Renal cortical epithelial cell (primary cell): ENCODE measurements around the gene NDUFB2. TPM values are rescaled to one million over a fixed set of nuclear protein-coding genes. Genes with fewer than 3 reads are reported as not detected.
A peak's percentile ranks its signal among the peaks of the same experiment; 100 is the strongest.
"Not testable (repeated sequence)": the region's sequence is repeated elsewhere in the genome, so short reads cannot be mapped to it uniquely, and the experiment has no call there.

Experiments used
- DNase-seq: peaks from one replicate; pipeline ENCODE4 v3.0.0-alpha.2; 2011; ENCODE audit warnings: low read depth
- total RNA-seq: library from RNA; depleted of rRNA; stranded (reverse); fragments of >200 nt; gene quantifications from 2 replicates; pipeline ENCODE4 v1.2.3, GENCODE V29; 2014

The NDUFB2 gene
- 208 and 306 TPM in 2 replicates for total RNA-seq

DNA sequence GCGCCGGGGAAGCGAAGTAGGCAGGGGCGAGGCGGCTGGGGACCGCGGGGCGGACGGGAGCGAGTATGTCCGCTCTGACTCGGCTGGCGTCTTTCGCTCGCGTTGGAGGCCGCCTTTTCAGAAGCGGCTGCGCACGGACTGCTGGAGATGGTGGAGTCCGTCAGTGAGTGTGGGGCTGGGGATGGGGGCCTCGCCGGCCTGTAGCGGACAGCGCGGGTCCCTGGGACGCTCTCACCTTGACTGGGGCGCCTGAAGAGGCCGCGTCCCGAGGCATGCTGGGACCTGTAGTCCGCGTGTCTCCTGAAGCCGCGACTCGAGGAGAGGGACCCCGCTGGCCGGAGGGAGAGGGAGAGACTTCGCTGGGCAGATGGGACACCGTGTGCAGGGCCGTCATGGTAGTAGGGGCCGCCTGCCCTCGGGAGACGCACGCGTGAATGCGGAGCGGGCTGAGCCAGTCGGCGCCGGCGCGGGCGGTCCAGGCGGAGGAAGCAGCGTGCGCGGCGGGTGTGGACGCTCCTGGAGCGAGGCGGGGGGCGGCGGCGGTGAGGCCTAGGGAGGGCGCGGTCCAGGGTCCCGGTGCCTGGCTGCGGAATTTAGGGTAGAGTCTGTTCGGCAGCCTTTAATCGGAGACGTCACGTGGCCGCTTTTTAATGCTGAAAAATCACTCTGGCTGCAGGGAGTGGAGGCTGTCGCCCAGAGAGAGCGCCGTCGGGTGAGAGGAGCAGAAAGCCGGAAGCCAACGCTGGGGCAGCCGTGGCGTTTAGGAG lies at the start of gene NDUFB2:
Gene NDUFB2 (plus strand): TSS at position 29 of the 767 bp plus-strand sequence. CDS start 37 bp downstream, at position 66.
- DNase-seq = peak; percentile 55

DNA sequence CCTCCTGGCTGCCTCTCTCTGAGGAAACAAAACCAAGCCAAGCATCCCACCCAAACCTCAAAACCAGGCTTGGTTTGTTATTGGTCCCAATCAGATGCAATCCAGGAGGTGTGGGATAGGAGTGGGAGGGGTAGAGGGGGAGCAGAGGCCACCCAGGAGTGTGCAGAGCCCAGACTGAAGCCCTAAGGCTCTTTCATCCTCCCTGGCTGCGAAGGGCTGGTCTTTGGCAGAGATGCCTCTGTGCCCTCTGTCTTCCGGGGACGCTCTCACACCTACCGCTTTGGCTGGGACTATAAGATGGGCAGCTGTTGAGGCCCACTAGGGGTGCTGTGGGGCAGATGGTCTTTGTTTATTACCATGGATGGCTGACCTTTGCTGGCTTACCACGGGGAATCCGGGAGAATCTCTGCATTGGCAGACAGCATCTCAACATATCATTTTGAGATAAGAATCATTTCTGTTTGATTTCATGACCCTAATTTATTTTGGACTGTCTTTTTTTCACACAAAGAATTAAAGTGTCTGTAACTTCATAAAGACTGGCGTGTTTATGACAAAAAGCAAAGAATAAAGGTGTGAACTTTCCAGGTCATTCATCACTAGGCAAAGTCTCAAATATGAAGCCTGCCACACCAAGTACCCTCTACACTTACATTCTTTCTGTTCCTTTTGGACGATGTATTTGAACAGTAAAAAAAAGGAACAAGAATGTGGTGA lies 49.4 kb upstream of the NDUFB2 start:
- DNase-seq = peak; percentile 48

DNA sequence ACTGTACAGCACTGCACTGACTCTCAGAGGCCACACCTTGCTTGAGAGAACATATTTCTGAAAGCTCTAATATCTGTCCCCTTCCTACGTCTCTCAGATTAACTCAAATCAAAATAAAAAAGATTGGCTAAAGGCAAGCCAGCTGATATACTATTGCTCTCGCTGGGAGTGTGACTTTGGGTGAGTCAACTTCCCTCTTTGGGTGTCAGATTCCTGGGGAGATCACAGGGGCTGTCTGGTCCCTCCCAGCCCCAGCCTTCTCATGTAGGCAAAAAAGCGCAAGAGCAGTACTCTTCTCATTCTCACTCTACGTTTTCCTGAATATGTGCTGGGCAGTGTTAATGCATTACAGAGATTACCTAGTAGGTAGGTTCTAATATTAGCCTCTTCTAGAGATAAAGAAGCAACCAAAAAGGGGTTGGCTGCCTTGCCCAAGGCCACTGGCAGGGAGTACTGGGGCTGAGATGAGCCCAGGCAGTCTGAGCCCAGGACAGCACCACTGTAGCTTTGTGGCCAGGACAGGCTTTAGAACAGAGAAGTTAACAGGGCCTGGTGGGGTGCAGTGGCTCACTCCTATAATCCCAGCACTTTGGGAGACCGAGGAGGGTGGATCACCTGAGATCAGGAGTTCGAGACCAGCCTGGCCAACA lies 46.8 kb upstream of the NDUFB2 start:
- DNase-seq = no peak

DNA sequence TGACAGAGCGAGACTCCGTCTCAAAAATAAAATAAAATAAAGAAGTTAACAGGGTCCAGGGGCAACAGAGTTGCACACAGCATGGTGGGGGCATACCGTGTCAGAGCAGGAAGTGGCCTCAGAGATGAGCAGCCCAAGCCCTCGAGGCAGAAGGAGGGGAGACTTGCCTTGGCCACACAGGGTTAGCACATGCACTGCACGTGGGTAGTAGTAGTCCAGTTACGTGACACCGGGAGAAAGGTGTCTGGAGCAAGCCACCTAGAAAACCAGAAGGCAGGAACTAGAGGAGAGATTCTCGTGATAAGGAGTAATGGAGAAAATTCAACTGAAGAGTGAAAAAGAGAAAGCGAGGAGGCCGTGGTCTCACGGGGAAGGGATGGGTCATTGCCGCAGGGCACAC lies 46.1 kb upstream of the NDUFB2 start:
- DNase-seq = no peak

DNA sequence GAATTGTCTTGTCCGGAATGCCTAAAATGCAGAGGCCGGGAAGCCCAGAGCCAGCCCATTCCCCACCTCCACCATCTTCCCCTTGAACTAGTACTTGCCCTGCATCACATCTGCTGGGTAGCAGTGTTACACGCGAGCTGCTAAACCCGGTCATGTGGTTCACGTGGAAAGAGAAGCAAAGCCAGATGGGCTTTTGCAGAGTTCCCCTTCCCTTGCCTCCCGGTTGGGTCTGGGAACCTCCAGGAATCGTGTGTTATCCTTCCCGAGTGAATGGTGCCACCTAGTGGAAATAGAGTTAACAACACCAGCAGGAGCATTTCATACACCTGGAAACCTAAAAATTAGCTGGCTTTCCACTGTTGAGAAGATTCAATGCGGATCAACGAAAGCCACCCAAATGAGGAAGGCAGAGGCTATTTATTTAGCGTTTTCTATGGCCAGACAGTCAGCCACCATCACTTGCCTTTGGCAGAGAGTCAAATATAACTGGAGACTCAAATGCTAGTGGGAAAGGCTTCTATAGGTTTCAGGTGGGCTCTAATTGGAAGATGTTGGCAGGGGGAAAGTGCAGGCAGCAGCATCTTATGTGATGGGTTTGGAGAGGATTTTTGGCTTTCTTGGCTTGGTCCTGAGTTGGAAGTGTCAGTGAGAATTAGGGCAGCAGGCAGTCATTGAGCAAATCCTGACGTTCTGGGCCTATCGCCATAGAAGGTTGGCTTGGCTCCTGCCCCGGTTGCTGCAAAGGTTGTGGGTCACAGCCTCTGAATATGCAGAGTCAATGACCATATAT lies 43.0 kb upstream of the NDUFB2 start:
- peak; percentile 62 for DNase-seq

DNA sequence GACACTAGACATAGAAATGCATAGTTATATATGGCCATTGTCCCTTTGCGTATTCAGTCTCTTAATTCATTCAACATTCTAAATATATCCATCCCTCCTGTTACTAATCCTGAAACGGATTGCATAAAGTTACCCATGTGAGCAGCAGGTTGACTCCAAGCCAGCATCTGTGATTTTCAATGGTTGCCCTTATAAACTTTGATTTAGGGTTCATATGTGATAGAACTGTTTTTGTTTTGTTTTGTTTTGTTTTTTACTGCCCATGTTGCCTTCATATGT lies 42.5 kb upstream of the NDUFB2 start:
- DNase-seq = no peak

DNA sequence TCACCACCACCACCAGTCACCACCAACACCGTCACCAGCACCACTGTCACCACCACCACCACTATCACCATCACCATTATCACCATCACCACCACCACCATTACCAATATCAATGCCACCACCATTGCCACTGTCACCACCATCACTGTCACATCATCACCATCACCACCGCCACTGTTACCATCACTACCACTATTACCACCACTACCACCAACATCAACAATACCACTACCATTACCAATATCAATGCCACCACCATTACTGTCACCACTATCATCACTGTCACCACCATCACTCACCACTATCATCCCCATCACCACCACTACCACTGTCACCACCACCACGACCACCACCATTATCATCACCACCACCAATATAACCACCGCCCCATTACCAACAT lies 41.8 kb upstream of the NDUFB2 start:
- DNase-seq = no peak

DNA sequence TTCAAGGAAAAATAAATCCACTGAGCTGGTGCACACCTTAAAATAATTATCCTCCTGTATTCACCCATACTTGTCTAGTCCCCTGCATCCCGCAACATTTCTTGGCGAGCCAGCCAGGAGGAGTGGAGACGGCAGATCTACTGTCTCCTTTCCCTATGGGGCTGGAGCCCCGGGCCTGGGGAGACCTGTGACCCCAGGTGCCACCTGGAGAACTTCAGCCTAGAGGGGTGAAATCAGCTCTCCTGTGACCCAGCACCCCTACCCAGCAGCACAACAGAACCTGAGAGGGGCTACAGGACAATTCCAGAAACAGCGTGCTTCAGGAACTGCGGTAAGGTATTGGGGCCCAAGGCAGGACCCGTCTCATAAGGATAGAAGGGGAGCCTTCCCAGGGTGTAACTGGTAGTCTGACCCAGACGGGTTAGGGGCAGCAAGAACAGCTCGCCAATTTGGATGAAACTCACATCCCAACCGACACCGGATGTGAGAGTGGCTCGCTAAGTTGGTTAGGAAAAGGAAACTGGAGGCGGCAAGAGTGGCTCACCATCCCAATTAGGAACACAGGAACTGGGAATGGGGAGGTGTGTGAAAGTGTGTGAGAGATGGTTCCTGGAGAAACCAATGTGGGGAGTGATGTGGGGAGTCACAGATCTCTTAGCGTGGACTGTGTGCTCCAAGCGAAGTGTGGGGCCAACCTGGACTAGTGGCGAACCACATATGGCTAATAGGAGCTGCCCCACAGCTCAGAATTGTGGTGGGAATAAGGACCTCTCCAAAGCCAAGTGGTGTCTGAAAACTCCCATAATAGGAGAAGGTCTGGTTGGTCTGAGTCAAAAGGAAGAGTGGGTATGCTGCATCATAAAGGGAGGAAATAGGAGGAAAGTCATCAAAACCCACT lies 40.7 kb upstream of the NDUFB2 start:
- no peak for DNase-seq

DNA sequence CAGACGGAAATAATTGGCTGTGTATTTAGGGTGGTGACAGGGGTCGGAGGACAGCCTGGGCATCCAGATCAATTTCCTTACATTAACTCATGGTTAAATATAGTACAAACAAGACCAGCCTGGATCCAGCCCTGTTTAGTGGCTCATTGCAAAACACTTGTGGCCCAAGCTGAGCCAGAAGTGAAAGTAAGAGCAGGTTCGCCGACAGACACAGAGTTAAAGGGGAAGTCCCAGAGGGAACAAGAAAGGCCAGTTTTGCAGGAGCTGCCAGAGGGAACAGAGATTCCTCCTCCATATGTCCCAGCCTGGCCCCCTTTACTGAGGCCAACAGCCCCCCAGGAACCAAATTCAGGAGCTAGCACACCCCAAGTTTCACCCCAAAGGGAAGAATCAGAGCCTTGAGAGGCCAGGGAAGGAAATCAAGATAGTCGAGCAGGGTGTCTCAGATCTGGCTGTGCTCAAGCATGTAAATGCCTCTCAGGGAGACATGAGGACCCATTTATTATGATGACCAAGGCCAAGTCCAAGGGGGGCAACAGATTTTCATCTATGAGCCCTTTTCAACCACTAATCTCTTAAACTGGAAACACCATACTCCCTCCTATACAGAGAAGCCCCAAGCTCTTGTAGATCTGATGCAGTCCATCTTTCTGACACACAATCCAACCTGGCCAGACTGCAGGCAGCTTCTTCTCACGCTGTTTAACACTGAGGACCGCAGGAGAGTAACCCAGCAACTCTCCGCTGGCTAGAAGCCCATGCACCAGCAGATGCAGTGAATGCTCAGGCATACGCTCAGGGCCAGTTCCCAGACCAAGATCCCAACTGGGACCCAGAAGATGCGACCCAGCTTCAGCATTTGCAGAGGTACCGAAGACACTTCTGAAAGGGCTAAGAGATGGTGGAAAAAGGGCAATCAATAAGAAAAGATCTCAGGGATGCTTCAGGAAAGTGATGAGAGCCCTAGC lies 39.7 kb upstream of the NDUFB2 start:
- DNase-seq = peak; percentile 76

DNA sequence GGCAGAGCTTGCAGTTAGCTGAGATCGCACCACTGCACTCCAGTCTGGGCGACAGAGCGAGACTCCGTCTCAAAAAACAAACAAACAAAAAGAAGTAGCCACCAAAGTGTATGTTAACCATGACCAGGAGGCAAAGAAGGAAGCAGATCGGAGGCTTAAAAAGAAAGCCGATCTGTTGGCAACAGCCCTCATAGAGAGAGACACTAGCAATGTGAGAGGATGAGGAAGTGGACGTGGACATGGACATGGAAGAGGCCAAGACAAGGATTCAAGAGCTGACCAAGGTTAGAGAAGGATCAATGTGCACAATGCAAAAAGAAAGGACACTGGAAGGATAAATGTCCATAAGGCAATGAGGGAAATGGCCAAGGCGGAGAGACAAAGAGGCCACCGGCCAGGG lies 38.6 kb upstream of the NDUFB2 start:
- no peak for DNase-seq

DNA sequence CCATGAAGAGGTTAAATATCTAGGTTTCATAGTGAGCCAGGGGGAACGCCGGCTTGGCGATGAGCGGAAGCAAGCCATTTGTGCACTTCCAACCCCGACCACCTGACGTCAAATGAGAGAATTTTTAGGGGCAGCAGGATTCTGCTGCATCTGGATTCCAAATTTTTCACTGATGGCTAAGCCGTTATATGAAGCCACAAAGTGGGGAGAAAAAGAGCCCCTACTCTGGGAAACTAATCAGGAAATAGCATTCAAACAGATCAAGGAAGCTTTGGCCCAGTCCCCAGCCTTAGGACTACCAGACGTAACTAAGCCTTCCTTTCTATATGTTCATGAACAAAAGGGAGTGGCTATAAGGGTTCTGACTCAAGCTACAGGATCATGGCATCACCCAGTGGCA lies 36.7 kb upstream of the NDUFB2 start:
- no peak for DNase-seq

DNA sequence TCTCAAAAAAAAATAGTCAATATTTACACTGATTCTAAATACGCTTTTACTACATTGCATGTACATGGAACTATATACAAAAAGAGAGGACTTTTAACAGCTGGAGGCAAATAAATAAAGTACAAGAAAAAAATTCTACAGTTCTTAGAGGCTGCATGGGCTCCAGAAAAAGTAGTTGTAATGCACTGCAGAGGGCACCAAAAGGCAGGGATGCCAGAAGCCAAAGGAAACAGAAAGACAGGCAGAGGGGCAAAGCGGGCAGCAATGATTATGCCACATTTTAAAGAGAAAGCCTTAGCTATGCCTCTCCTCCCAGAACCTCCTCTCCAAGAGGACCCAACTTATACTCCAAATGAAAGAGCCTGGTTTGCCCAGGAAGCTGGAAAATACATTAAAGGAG lies 35.4 kb upstream of the NDUFB2 start:
- DNase-seq = no peak

DNA sequence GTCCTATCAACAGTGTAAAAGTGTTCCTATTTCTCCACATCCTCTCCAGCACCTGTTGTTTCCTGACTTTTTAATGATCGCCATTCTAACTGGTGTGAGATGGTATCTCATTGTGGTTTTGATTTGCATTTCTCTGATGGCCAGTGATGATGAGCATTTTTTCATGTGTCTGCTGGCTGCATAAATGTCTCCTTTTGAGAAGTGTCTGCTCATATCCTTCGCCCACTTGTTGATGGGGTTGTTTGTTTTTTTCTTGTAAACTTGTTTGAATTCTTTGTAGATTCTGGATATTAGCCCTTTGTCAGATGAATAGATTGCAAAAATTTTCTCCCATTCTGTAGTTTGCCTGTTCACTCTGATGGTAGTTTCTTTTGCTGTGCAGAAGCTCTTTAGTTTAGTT lies 33.6 kb upstream of the NDUFB2 start:
- not testable (repeated sequence) for DNase-seq

DNA sequence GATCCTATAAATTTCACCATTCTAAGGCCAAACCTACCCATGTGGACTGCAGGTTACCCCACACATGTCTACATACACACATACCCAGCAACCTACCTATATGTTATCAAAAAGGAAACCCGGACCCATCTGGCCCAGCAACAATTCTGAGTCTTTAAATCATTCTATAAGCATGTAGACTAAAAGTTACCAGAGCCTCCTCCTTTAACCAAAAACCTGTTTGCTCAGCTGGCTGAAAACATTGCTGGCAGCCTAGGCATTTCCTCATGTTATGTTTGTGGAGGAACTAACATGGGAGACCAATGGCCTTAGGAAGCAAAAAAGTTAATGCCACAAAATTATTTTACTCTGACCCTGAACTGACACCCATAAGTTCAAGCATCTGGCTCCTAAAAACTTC lies 29.0 kb upstream of the NDUFB2 start:
- no peak for DNase-seq

DNA sequence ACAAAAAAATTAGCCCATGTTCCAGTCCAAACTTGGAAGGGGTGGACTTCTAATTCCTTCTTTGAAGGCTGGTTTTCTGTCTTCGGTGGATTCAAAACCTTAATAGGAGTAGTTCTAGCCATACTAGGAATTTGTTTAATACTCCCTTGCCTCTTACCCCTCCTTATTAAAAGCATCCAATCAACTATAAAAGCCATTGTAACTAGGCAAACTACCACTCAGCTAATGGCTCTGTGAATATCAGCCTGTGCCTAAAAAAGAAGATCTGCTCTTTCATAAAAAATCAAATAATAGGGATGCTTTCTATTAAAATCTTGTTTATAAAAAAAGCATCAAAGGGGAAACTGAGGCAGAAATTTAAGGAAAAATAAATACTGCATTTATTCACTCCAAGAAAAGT lies 27.9 kb upstream of the NDUFB2 start:
- no peak for DNase-seq

DNA sequence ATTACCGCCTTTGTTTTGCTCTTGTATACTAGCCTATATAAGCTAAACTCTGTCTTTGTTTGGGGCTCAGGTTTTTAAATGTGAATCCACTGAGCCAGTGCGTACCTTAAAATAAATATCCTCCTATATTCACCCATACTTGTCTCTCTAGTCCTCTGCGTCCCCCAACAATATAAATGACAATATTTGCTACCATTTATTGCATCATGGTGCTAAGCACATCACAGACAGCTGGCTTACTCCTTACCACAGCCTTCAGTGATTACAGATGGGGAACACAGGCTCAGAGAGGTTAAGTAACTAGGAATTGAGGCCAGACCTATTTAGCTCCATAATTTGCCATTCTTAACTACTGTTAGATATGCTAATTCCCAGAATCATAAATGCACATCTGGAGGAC lies 27.2 kb upstream of the NDUFB2 start:
- no peak for DNase-seq

DNA sequence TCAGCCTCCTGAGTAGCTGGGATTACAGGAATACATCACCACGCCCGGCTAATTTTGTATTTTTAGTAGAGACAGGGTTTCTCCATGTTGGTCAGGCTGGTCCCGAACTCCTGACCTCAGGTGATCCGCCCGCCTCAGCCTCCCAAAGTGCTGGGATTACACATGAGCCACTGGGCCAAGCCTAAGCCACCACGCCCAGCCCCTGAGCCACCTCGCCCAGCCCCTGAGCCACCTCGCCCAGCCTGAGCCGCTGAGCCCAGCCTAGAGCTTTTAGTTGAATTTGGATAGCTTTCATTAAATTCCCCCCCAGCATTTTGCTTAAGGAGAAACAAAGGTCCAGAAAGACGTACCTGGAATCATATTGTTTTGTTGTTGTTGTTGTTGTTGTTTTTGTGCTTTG lies 26.6 kb upstream of the NDUFB2 start:
- DNase-seq = not testable (repeated sequence)

DNA sequence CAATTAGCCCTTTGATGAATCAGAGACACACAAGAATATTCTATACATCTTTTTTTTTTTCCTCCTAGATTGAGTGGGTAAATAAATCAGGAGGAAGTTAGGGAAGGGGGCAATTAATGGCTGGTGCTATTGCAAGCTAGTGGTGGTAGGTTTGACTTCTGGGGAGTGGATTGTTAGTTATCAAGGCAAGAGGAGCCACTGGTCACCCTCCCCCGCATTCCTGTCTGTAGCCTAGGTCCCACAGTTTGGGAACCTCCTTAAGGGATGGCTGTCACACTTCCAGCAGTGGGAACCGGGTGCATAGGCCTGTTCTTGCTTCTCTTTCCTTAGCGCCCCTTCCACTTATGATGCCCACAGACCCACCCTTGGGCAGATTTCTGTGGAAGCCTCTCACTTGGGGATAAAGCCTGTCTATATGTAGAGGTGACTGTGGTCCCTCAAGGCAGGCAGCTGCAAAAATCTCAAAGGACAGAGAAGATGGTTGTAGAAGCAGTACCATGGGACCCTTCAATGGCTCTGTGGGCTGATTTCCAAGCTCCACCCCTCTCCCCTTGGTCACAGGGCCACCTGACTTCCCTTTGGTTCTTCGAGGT lies 26.1 kb upstream of the NDUFB2 start:
- DNase-seq = no peak

DNA sequence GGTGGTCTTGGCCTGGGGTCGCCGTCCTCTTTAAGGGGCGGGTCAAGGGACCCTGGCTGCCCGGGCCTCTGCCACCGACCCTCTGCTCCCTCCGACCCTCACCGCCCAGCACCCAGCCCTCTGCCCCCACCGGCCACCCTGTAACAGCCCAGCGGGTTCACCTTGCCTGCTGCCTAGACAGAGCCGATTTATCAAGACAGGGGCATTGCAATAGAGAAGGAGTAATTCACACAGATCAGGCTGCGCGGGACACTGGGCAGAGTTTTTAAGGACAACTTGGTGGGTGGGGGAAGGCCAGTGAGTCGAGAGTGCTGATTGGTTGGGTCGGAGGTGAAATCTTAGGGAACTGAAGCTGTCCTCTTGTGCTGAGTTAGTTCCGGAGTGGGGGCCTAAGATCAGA lies 24.5 kb upstream of the NDUFB2 start:
- no peak for DNase-seq
